HEK293T (cell line): Measurements from ENCODE around the gene TRMU.

Experiments used
- ELF4 ChIP-seq: fragments of 450-650 bp; IDR thresholded peaks from 2 replicates; pipeline ENCODE4 v1.6.1; 2017; ENCODE audit warnings: antibody characterized with exemption
- FOXA1 ChIP-seq: fragments of 450-650 bp; IDR thresholded peaks from 2 replicates; pipeline ENCODE4 v1.6.1; 2016; ENCODE audit warnings: mild to moderate bottlenecking
- FOXM1 ChIP-seq: fragments of 450-650 bp; IDR thresholded peaks from 2 replicates; pipeline ENCODE4 v1.6.1; 2017; ENCODE audit warnings: mild to moderate bottlenecking, borderline replicate concordance
- HDGF ChIP-seq: fragments of 450-650 bp; IDR thresholded peaks from 2 replicates; pipeline ENCODE4 v1.6.1; 2017; ENCODE audit warnings: antibody characterized with exemption, borderline replicate concordance
- LEF1 ChIP-seq: fragments of 450-650 bp; IDR thresholded peaks from 2 replicates; pipeline ENCODE4 v1.6.1; 2017; ENCODE audit warnings: mild to moderate bottlenecking, borderline replicate concordance
- NFRKB ChIP-seq: fragments of 450-650 bp; IDR thresholded peaks from 2 replicates; pipeline ENCODE4 v1.6.1; 2016; ENCODE audit warnings: mild to moderate bottlenecking, moderate library complexity
- SP1 ChIP-seq: fragments of 450-650 bp; IDR thresholded peaks from 2 replicates; pipeline ENCODE4 v1.6.1; 2017
- SUZ12 ChIP-seq: fragments of 450-650 bp; IDR thresholded peaks from 2 replicates; pipeline ENCODE4 v1.6.1; 2016; ENCODE audit warnings: mild to moderate bottlenecking
- TARDBP ChIP-seq: fragments of 450-650 bp; IDR thresholded peaks from 2 replicates; pipeline ENCODE4 v1.6.1; 2016
- ZNF384 ChIP-seq: fragments of 450-650 bp; IDR thresholded peaks from 2 replicates; pipeline ENCODE4 v1.6.1; 2016
- TF ChIP-seq, protein P1 (sequence below): fragments of 450-650 bp; IDR thresholded peaks from 2 replicates; pipeline ENCODE4 v1.6.1; 2016

DNA sequence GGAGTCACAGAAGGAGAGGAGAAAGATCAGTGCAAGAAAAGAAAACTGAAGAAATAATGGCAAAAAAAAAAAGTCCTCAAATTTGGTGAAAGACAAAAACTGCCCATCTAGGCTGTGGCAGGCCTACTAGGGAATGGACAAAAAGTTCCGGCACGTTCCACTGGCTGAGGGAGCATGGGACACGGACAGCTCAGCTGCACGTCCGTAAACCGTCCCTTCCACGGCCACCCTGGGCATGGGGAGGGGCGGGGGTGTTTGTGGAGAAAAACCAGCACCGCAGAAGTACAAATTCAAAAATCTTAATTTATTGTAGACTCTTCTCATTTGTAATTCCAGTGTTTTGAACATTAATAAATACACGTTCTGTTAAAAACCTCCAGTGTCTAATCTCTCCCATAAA, 25.4 kb downstream of the TRMU start:
- TF ChIP-seq HDGF (no peak), SP1 (no peak), FOXA1 (no peak), NFRKB (no peak), ELF4 (no peak), ZNF384 (no peak), SUZ12 (no peak), FOXM1 (no peak), TARDBP (no peak), LEF1 (no peak)
- TF ChIP-seq, protein P1, sequence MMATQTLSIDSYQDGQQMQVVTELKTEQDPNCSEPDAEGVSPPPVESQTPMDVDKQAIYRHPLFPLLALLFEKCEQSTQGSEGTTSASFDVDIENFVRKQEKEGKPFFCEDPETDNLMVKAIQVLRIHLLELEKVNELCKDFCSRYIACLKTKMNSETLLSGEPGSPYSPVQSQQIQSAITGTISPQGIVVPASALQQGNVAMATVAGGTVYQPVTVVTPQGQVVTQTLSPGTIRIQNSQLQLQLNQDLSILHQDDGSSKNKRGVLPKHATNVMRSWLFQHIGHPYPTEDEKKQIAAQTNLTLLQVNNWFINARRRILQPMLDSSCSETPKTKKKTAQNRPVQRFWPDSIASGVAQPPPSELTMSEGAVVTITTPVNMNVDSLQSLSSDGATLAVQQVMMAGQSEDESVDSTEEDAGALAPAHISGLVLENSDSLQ = no peak
